Uterus (tissue), 4 donors: ENCODE measurements around the gene ZNF738. TPM values are rescaled to one million over a fixed set of nuclear protein-coding genes. Genes with fewer than 3 reads are reported as not detected.
"Not testable (repeated sequence)": the region's sequence is repeated elsewhere in the genome, so short reads cannot be mapped to it uniquely, and the experiment has no call there.

Experiments used
- DNase-seq, 2 donors: peaks; one replicate each; pipeline ENCODE4 v3.0.0-alpha.2; 2019 to 2020
- H3K27ac ChIP-seq, 2 donors: fragments of 200-600 bp; sonication (generic); 1 replicate in 1 of 2; 2 replicates in 1 of 2; pipeline ENCODE4 v1.5.1; 2016 to 2018
- H3K27me3 ChIP-seq, 2 donors: fragments of 200-600 bp; sonication (generic); one replicate each; pipeline ENCODE4 v1.5.1; 2018 to 2019; ENCODE audit warnings: control low read depth in 1 of 2
- H3K36me3 ChIP-seq, 2 donors: fragments of 200-600 bp; sonication (generic); one replicate each; pipeline ENCODE4 v1.5.1; 2019; ENCODE audit warnings: control low read depth in 1 of 2
- H3K4me1 ChIP-seq, 2 donors: fragments of 200-600 bp; sonication (generic); one replicate each; pipeline ENCODE4 v1.5.1; 2018 to 2019; ENCODE audit warnings: control low read depth in 1 of 2
- H3K4me3 ChIP-seq, 2 donors: fragments of 200-600 bp; sonication (generic); 1 replicate in 1 of 2; 2 replicates in 1 of 2; pipeline ENCODE4 v1.5.1; 2018 to 2019; ENCODE audit warnings: mild to moderate bottlenecking in 1 of 2
- H3K9me3 ChIP-seq, 2 donors: fragments of 200-600 bp; sonication (generic); one replicate each; pipeline ENCODE4 v1.5.1; 2019; ENCODE audit warnings: control low read depth in 1 of 2
- POLR2A ChIP-seq, 2 donors: fragments of 450-650 bp; IDR thresholded peaks; one replicate each; pipeline ENCODE4 v1.6.1; 2016; ENCODE audit warnings: antibody characterized with exemption in 2 of 2, mild to moderate bottlenecking in 1 of 2, moderate library complexity in 1 of 2
- intact Hi-C: fragments of 100-400 bp; cut with DNase I; formaldehyde crosslinking; loops from one replicate; pipeline ENCODE4 v1.15.1; 2023; ENCODE audit warnings: low total_unique reads
- total RNA-seq, 4 donors: library from RNA; depleted of rRNA in 3 of 4; stranded (reverse); fragments of >200 nt in 3 of 4; gene quantifications; one replicate each; pipeline versions ENCODE4 v1.1.0 to v1.2.4, GENCODE V29; 2014 to 2023
- TF ChIP-seq, protein P1 (sequence below), 4 experiments: fragments of 200-600 bp in 2 of 4; fragments of 450-650 bp in 2 of 4; sonication (generic) in 2 of 4; IDR thresholded peaks; one replicate each; pipeline ENCODE4 v1.5.1; 2016 to 2019; ENCODE audit warnings: antibody characterized with exemption in 4 of 4, mild to moderate bottlenecking in 2 of 4, moderate library complexity in 1 of 4
- donor health status: DM: yes; HTN: yes; CAD: no.

Gene ZNF738
- total RNA-seq, 4 donors from 2014 or later = 0.59 to 48.8 (median 3.3) TPM

DNA sequence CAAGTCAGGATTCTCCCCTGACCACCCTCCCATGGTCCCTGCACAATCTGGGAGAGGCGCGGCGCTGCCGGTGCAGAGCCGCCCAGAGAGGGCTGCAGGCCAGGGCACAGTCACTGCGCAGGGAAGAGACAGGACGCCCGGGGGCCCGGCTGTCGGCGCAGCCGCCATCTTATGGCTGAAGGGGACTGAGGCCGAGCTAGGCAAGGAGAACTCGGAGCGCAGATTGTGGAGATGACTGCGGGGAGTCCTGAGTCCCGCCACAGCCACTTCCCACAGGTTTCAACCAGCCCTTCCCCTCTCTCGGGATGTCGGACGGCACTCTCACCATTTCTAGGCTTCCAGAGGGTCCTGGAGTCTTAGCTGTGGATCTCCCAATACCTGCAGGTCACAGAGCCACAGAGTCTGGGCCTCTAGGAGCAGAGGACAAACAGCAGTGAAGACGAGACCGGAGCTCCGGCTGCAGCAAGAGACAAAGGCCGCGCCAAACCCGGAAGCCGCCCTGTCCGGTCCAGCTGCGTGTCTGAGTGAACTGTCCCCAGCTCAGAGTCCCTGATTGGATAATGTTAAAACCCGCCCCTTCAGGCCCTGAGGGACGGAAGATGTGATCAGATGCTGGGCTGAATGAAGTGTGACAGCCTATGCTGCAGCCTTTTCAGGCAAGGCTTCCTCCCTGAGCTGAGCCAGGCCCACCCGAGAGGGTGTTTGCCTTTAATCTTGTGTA lies 29.8 kb upstream of the ZNF738 start, which contains the start of gene ZNF708:
Gene ZNF708, minus strand, starts transcription at position 526 of the 721 bp plus-strand sequence. Its CDS starts 198 bp downstream, at position 328.
- Histone ChIP-seq H3K27ac (peak within 1 kb of the TSS; percentile 87 to 98), H3K4me1 (no peaks in the 10 kb centered on the region), H3K9me3 (peaks cover 0 to 3% of the 10 kb centered on the region in 2 donors), H3K36me3 (no peaks in the 10 kb centered on the region), H3K27me3 (no peaks in the 10 kb centered on the region), H3K4me3 (peak within 1 kb of the TSS; percentile 61 to 91)
- TF ChIP-seq, protein P1, sequence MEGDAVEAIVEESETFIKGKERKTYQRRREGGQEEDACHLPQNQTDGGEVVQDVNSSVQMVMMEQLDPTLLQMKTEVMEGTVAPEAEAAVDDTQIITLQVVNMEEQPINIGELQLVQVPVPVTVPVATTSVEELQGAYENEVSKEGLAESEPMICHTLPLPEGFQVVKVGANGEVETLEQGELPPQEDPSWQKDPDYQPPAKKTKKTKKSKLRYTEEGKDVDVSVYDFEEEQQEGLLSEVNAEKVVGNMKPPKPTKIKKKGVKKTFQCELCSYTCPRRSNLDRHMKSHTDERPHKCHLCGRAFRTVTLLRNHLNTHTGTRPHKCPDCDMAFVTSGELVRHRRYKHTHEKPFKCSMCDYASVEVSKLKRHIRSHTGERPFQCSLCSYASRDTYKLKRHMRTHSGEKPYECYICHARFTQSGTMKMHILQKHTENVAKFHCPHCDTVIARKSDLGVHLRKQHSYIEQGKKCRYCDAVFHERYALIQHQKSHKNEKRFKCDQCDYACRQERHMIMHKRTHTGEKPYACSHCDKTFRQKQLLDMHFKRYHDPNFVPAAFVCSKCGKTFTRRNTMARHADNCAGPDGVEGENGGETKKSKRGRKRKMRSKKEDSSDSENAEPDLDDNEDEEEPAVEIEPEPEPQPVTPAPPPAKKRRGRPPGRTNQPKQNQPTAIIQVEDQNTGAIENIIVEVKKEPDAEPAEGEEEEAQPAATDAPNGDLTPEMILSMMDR (IDR thresholded peaks at IDR 0.05) = no peak
- peak; percentile 53 to 66 for TF ChIP-seq POLR2A (IDR thresholded peaks at IDR 0.05)
- DNase-seq = peak; percentile 81 to 87
- intact Hi-C loops = loop anchor here (2.0 kb wide), 1 partner anchor 30 kb away; the partner anchor contains the start of gene ZNF738

DNA sequence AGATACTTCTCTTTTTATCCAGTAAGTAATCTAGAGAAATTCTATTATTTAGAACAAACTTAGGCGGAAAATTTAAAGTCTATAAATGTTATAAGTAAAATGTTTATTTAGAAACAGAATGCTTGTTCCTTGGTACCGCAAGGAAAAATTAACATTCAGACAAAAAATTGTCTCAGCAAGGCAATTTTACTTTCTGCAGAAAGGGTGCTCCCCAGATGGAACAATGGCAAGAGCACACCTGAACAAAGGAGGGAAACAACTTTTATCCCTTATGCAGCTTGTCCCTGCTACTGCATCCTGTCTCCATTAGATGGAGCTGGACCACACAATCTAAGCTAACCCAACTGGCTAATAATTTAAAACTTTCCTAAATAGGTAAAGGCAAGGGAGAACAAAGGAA lies 23.1 kb upstream of the ZNF738 start:
- no peak overlapping the region for H3K4me3 ChIP-seq
- DNase-seq = no peak
- no peaks in the 10 kb centered on the region for H3K4me1 ChIP-seq
- H3K36me3 ChIP-seq = no peaks in the 10 kb centered on the region
- no peaks in the 10 kb centered on the region for H3K27me3 ChIP-seq
- no peak overlapping the region for H3K27ac ChIP-seq
- intact Hi-C loops = no loop called here
- no peaks in the 10 kb centered on the region for H3K9me3 ChIP-seq
- TF ChIP-seq, protein P1 (IDR thresholded peaks at IDR 0.05) = no peak
- TF ChIP-seq POLR2A (IDR thresholded peaks at IDR 0.05) = no peak

DNA sequence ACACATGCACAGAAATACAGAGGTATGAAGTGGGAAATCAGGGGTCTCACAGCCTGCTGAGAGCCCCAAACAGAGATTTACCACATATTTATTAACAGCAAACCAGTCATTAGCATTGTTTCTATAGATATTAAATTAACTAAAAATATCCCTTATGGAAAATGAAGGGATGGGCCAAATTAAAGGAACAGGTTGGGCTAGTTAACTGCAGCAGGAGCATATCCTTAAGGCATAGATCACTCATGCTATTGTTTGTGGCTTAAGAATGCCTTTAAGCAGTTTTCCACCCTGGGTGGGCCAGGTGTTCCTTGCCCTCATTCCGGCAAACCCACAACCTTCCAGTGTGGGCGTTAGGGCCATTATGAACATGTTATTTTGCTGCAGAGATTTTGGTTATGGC lies 14.0 kb upstream of the ZNF738 start:
- H3K27ac ChIP-seq, H3K36me3 ChIP-seq, H3K4me1 ChIP-seq, H3K4me3 ChIP-seq, H3K27me3 ChIP-seq, H3K9me3 ChIP-seq, DNase-seq, intact Hi-C loops: not testable (repeated sequence)

DNA sequence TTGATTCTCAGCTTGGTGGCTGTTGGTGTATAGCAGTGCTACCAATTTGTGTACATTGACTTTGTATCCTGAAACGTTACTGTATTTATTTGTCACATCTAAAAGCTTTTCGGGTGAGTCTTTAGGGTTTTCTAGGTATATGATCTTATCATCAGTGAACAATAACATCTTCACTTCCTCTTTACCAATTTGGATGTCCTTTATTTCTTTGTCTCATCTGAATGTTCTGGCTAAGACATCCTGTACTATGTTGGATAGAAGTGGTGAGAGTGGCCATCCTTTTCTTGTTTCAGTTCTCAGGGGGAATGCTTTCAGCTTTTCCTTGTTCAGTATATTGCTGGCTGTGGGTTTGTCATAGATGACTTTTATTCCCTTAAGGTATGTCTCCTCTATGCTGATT lies 6.0 kb upstream of the ZNF738 start:
- Histone ChIP-seq H3K27ac (no peak overlapping the region), H3K36me3 (no peaks in the 10 kb centered on the region), H3K9me3 (no peaks in the 10 kb centered on the region), H3K27me3 (no peaks in the 10 kb centered on the region), H3K4me1 (no peaks in the 10 kb centered on the region), H3K4me3 (no peak overlapping the region)
- intact Hi-C loops = no loop called here
- TF ChIP-seq, protein P1 (IDR thresholded peaks at IDR 0.05) = no peak
- TF ChIP-seq POLR2A (IDR thresholded peaks at IDR 0.05) = no peak
- DNase-seq = no peak

DNA sequence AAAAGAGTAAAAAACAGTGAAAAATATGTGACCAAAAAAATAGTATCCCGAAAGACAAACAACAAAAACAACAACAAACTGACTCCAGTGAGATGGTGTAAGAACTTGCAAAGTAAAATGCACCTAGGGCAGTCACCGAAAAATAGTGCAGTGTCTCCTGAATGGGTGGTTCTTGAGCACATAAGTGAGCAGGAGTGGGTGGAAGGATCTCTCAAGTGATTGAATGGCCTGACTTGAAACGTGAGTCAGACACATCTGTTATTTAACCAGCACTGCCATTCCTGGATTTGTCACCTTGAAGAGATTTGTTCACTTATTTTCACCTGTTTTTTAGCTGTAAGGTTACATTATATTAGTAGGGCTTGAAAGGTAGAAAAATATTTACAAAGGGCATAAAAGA lies 3.5 kb downstream of the ZNF738 start:
- H3K4me3 ChIP-seq = no peak overlapping the region
- intact Hi-C loops = no loop called here
- no peaks in the 10 kb centered on the region for H3K9me3 ChIP-seq
- no peak overlapping the region for H3K27ac ChIP-seq
- H3K36me3 ChIP-seq = no peaks in the 10 kb centered on the region
- no peaks in the 10 kb centered on the region for H3K4me1 ChIP-seq
- H3K27me3 ChIP-seq = no peaks in the 10 kb centered on the region
- DNase-seq = no peak
- TF ChIP-seq, protein P1 (IDR thresholded peaks at IDR 0.05) = no peak
- TF ChIP-seq POLR2A (IDR thresholded peaks at IDR 0.05) = no peak
